Ovary (tissue), 3 donors: ENCODE results near the gene THBS3.
"Not testable (repeated sequence)": the region's sequence is repeated elsewhere in the genome, so short reads cannot be mapped to it uniquely, and the experiment has no call there.

Source experiments
- POLR2A ChIP-seq: fragments of 450-650 bp; IDR thresholded peaks from one replicate; pipeline ENCODE4 v1.6.1; 2017; ENCODE audit warnings: antibody characterized with exemption, mild to moderate bottlenecking, moderate library complexity
- TF ChIP-seq, protein P1 (sequence below), 3 donors: fragments of 450-650 bp in 2 of 3; fragments of 200-600 bp in 1 of 3; IDR thresholded peaks; one replicate each; pipeline versions ENCODE4 v1.5.1 to v1.8.0; 2016 to 2022; ENCODE audit warnings: antibody characterized with exemption in 3 of 3, mild to moderate bottlenecking in 1 of 3
- donor health status: DM: no; HTN: no; CAD: no.

DNA sequence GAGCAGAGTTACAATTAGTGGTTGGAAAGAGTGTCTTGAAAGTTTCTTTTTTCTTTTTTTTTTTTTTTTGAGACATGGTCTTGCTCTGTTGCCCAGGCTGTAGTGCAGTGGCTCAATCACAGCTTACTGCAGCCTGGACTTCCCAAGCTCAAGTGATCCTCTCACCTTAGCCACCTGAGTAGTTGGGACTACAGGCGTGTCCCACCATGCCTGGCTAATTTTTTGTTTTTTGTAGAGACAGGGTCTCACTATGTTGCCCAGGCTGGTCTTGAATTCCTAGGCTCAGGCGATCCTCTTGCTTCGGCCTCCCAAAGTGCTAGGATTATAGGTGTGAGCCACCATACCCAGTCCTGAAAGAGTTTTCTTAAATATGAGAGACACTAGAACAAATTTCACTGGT lies 39.1 kb upstream of the THBS3 start:
- TF ChIP-seq, protein P1, sequence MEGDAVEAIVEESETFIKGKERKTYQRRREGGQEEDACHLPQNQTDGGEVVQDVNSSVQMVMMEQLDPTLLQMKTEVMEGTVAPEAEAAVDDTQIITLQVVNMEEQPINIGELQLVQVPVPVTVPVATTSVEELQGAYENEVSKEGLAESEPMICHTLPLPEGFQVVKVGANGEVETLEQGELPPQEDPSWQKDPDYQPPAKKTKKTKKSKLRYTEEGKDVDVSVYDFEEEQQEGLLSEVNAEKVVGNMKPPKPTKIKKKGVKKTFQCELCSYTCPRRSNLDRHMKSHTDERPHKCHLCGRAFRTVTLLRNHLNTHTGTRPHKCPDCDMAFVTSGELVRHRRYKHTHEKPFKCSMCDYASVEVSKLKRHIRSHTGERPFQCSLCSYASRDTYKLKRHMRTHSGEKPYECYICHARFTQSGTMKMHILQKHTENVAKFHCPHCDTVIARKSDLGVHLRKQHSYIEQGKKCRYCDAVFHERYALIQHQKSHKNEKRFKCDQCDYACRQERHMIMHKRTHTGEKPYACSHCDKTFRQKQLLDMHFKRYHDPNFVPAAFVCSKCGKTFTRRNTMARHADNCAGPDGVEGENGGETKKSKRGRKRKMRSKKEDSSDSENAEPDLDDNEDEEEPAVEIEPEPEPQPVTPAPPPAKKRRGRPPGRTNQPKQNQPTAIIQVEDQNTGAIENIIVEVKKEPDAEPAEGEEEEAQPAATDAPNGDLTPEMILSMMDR (IDR thresholded peaks at IDR 0.05), result not testable (repeated sequence)
- TF ChIP-seq POLR2A, result not testable (repeated sequence)
